ENCODE results near the gene ICAM4.
"Not testable (repeated sequence)": the region's sequence is repeated elsewhere in the genome, so short reads cannot be mapped to it uniquely, and the experiment has no call there.

The ICAM4 gene

DNA sequence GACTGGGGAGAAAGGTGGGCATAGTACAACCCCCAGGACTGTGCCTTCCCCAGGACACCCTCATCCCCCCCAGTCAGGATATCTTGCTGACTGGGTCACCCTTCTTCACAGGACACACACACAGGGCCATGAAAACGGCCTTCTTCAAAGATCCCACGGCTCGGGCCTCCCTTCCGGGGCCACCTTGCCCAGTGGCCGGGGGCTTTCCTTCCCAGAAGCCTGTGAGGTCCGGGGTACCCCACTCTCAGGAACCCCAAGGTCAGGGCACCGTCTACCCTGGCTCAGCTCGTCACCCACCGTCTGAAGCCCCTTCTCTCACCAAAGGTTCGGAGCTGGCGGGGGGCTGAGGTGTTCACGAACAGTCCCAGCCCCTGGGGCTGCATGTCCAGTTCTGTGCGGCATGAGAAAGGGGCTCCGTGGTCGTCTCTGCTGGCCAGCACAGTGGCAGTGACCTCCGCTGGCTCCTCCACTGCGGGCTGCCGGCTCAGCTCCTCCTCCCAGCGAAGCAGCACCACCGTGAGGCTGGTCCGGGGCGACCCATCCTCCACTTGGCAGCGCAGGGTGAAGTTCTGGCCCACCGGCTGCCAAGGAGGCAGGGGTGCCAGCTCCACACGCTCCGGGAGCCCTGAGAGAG lies 48.7 kb downstream of the ICAM4 start:
- TF ChIP-seq, protein P1, sequence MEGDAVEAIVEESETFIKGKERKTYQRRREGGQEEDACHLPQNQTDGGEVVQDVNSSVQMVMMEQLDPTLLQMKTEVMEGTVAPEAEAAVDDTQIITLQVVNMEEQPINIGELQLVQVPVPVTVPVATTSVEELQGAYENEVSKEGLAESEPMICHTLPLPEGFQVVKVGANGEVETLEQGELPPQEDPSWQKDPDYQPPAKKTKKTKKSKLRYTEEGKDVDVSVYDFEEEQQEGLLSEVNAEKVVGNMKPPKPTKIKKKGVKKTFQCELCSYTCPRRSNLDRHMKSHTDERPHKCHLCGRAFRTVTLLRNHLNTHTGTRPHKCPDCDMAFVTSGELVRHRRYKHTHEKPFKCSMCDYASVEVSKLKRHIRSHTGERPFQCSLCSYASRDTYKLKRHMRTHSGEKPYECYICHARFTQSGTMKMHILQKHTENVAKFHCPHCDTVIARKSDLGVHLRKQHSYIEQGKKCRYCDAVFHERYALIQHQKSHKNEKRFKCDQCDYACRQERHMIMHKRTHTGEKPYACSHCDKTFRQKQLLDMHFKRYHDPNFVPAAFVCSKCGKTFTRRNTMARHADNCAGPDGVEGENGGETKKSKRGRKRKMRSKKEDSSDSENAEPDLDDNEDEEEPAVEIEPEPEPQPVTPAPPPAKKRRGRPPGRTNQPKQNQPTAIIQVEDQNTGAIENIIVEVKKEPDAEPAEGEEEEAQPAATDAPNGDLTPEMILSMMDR (IDR thresholded peaks at IDR 0.05; ENCODE audit: low read depth, low read length, missing control alignments) = no peak
- in situ Hi-C loops (cut with HindIII; ENCODE audit: low sequenced_read_pairs) = no loop called here
- peak overlapping the region; percentile 68 for H3K4me3 ChIP-seq (ENCODE audit: low read depth, low read length)
- DNase-seq (ENCODE audit: low read depth) = no peak

DNA sequence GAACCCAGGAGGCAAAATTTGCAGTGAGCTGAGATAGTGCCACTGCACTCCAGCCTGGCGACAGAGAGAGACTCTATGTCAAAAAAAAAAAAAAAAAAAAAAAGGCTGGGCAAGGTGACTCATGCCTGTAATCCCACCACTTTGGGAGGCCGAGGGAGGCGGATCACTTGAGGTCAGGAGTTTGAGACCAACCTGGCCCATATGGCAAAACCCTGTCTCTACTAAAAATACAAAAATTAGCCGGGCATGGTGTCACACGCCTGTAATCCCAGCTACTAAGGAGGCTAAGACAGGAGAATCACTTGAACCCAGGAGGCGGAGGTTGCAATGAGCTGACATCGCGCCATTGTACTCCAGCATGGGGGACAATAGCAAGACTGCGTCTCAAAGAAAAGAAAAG lies 50.0 kb downstream of the ICAM4 start:
- not testable (repeated sequence) for H3K4me3 ChIP-seq (ENCODE audit: low read depth, low read length)

More for the DNA sequence above, 50.0 kb downstream of the ICAM4 start:
- in situ Hi-C loops (cut with HindIII; ENCODE audit: low sequenced_read_pairs); DNase-seq (ENCODE audit: low read depth): not testable (repeated sequence)

All from astrocyte of the cerebellum (primary cell).